Trophoblast cell (in vitro differentiated cells and primary cell): ENCODE data around the gene SELENOO.

ENCODE experiments used
- DNase-seq, 2 donors: peaks; one replicate each; pipeline ENCODE4 v3.0.0-alpha.2; 2016
- H2AFZ ChIP-seq: 2 replicates; pipeline ENCODE4 v1.6.1; 2013; ENCODE audit warnings: low read length, moderate library complexity, mild to moderate bottlenecking; ENCODE audit not compliant: insufficient read depth, poor library complexity
- H2AK5ac ChIP-seq: 2 replicates; pipeline ENCODE4 v1.6.1; 2013; ENCODE audit warnings: mild to moderate bottlenecking, low read length
- H2BK120ac ChIP-seq: 2 replicates; pipeline ENCODE4 v1.6.1; 2013; ENCODE audit warnings: low read length, mild to moderate bottlenecking, moderate library complexity; ENCODE audit not compliant: insufficient read depth, poor library complexity
- H2BK12ac ChIP-seq: 2 replicates; pipeline ENCODE4 v1.6.1; 2013; ENCODE audit warnings: mild to moderate bottlenecking, low read length, moderate library complexity
- H2BK5ac ChIP-seq: 2 replicates; pipeline ENCODE4 v1.6.1; 2013; ENCODE audit warnings: low read length, low read depth, moderate library complexity, mild to moderate bottlenecking; ENCODE audit not compliant: poor library complexity
- H3K14ac ChIP-seq: 2 replicates; pipeline ENCODE4 v1.6.1; 2013; ENCODE audit warnings: mild to moderate bottlenecking, low read length
- H3K18ac ChIP-seq: 2 replicates; pipeline ENCODE4 v1.6.1; 2013; ENCODE audit warnings: mild to moderate bottlenecking, low read length
- H3K23ac ChIP-seq: 2 replicates; pipeline ENCODE4 v1.6.1; 2013; ENCODE audit warnings: low read length
- H3K27ac ChIP-seq: 2 replicates; pipeline ENCODE4 v1.5.1; 2013; ENCODE audit warnings: low read depth, mild to moderate bottlenecking, inconsistent platforms, low read length, moderate library complexity
- H3K27me3 ChIP-seq: 2 replicates; pipeline ENCODE4 v1.6.1; 2013; ENCODE audit warnings: inconsistent platforms, mild to moderate bottlenecking, low read length, moderate library complexity; ENCODE audit not compliant: insufficient read depth
- H3K36me3 ChIP-seq, 2 experiments: 1 replicate in 1 of 2; 2 replicates in 1 of 2; pipeline ENCODE4 v1.6.1; 2013; ENCODE audit warnings: low read length in 2 of 2, mild to moderate bottlenecking in 2 of 2, moderate library complexity in 1 of 2; ENCODE audit not compliant: insufficient read depth in 2 of 2, control insufficient read depth in 1 of 2
- H3K4ac ChIP-seq: 2 replicates; pipeline ENCODE4 v1.6.1; 2013; ENCODE audit warnings: low read depth, mild to moderate bottlenecking, low read length, moderate library complexity
- H3K4me1 ChIP-seq, 2 experiments: 1 replicate in 1 of 2; 2 replicates in 1 of 2; pipeline ENCODE4 v1.6.1; 2013; ENCODE audit warnings: low read length in 2 of 2, mild to moderate bottlenecking in 2 of 2, moderate library complexity in 1 of 2; ENCODE audit not compliant: insufficient read depth in 2 of 2, control insufficient read depth in 1 of 2
- H3K4me2 ChIP-seq: 2 replicates; pipeline ENCODE4 v1.6.1; 2013; ENCODE audit warnings: inconsistent platforms, mild to moderate bottlenecking, low read length, moderate library complexity
- H3K4me3 ChIP-seq: 2 replicates; pipeline ENCODE4 v1.5.1; 2013; ENCODE audit warnings: mild to moderate bottlenecking, low read depth, low read length, inconsistent platforms
- H3K79me1 ChIP-seq: one replicate; pipeline ENCODE4 v1.6.1; 2013; ENCODE audit warnings: low read length
- H3K79me2 ChIP-seq: 2 replicates; pipeline ENCODE4 v1.6.1; 2013; ENCODE audit warnings: low read length, mild to moderate bottlenecking; ENCODE audit not compliant: control insufficient read depth, insufficient read depth, poor library complexity
- H3K9ac ChIP-seq: 2 replicates; pipeline ENCODE4 v1.6.1; 2013; ENCODE audit warnings: mild to moderate bottlenecking, low read length
- H3K9me3 ChIP-seq: 2 replicates; pipeline ENCODE4 v1.6.1; 2013; ENCODE audit warnings: low read depth, mild to moderate bottlenecking, control low read depth, inconsistent platforms, low read length; ENCODE audit not compliant: insufficient read depth
- H4K12ac ChIP-seq: 2 replicates; pipeline ENCODE4 v1.6.1; 2013; ENCODE audit warnings: low read depth, mild to moderate bottlenecking, low read length, moderate library complexity
- H4K8ac ChIP-seq: 2 replicates; pipeline ENCODE4 v1.6.1; 2013; ENCODE audit warnings: low read depth, mild to moderate bottlenecking, low read length, moderate library complexity
- H4K91ac ChIP-seq: one replicate; pipeline ENCODE4 v1.6.1; 2013; ENCODE audit warnings: low read depth, mild to moderate bottlenecking, low read length, moderate library complexity
- WGBS: extraction: QIAGEN DNeasy Blood & Tissue Kit; methylation state at CpG from one replicate; pipeline ENCODE4 v1.1.7; 2013; ENCODE audit warnings: missing lambda C conversion rate; ENCODE audit not compliant: insufficient read length, insufficient coverage; ENCODE audit errors: extremely low coverage; 5-methylcytosine and 5-hydroxymethylcytosine counted together

SELENOO gene

DNA sequence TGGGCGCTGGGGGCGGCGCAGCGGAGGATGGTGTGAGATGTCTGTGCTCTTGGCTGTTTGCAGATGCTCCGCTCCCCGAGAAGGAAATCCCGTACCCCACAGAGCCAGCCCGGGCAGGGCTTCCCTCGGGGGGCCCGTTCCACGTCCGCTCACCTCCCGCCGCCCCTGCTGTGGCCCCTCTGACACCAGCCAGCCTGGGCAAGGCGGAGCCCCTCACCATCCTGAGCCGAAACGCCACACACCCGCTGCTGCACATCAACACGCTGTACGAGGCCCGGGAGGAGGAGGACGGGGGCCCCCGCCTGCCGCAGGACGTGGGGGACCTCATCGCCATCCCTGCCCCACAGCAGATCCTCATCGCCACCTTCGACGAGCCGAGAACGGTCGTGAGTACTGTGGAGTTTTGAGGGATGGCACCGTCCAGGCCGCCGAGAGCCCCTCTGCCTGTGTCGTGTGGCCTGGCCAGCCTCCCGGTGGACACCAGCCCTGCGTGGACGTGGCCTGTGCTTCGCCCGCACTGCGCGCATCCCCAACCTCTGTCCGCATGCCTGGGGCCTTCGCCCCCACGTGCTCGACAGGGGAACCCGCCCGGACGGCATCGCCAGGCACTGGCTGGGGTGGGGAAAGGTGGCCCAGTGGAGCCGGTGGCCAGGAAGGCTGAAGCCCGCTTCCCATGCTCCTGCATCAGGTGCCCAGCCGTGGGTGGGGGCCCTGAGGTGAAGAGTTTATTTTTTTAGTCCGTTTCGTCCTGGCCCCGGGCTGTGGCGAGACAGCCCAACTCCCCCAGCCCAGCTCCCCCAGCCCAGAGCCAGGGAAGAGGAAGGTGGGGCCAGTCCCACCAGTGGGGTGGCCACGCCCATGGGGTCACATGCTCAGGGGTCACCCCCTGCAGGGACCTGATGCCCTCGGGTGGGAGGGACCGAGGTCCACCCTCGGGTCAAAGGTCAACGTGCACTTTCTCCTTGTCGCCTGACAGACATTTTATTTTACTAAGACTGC is 21.6 kb upstream of the SELENOO start:
- H3K23ac ChIP-seq, result no peak overlapping the region
- H3K9ac ChIP-seq, result no peak overlapping the region
- H2AK5ac ChIP-seq, result no peak overlapping the region
- H3K4me1 ChIP-seq, result peaks cover 1 to 5% of the 10 kb centered on the region in 2 experiments
- H3K79me2 ChIP-seq, result no peaks in the 10 kb centered on the region
- no peaks in the 10 kb centered on the region for H3K27me3 ChIP-seq
- no peak overlapping the region for H2BK120ac ChIP-seq
- peaks cover 7% of the 10 kb centered on the region for H3K9me3 ChIP-seq
- no peak overlapping the region for H3K14ac ChIP-seq
- H3K4ac ChIP-seq, result no peak overlapping the region
- no peak overlapping the region for H4K8ac ChIP-seq
- H2BK12ac ChIP-seq, result no peak overlapping the region
- H4K91ac ChIP-seq, result no peak overlapping the region
- no peaks in the 10 kb centered on the region for H3K79me1 ChIP-seq
- no peak overlapping the region for H4K12ac ChIP-seq
- no peak overlapping the region for H3K4me3 ChIP-seq
- DNase-seq, result no peak
- no peak overlapping the region for H2BK5ac ChIP-seq
- no peak overlapping the region for H2AFZ ChIP-seq
- H3K4me2 ChIP-seq, result no peak overlapping the region
- no peaks in the 10 kb centered on the region for H3K36me3 ChIP-seq
- no peak overlapping the region for H3K18ac ChIP-seq
- WGBS, result no CpG with 5 or more reads among the region's 64 CpGs
- H3K27ac ChIP-seq, result no peak overlapping the region

DNA sequence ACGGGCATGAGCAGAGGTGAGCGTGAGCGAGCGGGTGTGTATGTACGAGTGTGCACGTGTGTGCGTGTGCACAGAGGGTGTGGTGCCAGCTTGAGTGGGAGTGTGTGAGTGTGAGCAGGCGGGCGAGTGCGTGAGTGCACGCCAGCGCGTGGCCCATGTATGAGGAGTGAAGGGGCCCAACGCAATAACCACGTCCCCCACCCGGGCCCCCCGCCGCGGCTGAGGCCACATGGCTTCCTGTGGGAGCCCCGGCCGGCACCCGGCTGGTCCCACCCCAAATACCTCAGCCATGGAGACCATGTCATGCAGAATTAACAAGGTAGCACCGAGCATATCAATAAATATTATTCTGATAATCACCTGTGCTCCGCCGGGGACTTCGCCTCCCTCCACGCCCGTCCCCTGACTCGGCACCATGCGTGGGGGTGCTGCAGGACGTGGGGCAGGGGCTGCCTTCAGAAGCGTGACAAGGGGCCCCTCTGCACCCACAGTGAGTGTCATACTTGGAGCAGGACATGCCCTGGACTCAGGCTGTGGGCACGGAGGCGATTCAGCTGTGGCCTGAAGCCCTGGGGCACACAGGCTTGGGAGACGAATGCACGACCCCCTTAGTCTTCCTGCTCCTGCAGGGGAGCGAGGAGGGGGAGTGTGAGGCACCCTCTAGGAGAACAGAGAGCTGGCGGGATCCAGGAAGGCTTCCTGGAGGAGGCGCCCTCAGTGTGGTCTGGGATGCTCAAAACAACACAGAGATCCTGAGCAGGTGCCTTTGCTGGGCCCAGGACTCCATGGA is 20.7 kb upstream of the SELENOO start:
- no peaks in the 10 kb centered on the region for H3K27me3 ChIP-seq
- no peaks in the 10 kb centered on the region for H3K79me2 ChIP-seq
- H3K4me3 ChIP-seq, result no peak overlapping the region
- H3K4ac ChIP-seq, result no peak overlapping the region
- no peak overlapping the region for H4K8ac ChIP-seq
- peaks cover 10 to 12% of the 10 kb centered on the region in 2 experiments for H3K4me1 ChIP-seq
- H2BK5ac ChIP-seq, result no peak overlapping the region
- no peak overlapping the region for H4K12ac ChIP-seq
- no peak overlapping the region for H4K91ac ChIP-seq
- no peak overlapping the region for H2AFZ ChIP-seq
- H3K4me2 ChIP-seq, result no peak overlapping the region
- DNase-seq, result no peak
- H3K9ac ChIP-seq, result no peak overlapping the region
- H3K23ac ChIP-seq, result no peak overlapping the region
- H3K14ac ChIP-seq, result no peak overlapping the region
- H2BK120ac ChIP-seq, result no peak overlapping the region
- no peak overlapping the region for H3K18ac ChIP-seq
- no peak overlapping the region for H2AK5ac ChIP-seq
- H2BK12ac ChIP-seq, result no peak overlapping the region
- peaks cover 2% of the 10 kb centered on the region for H3K79me1 ChIP-seq
- no peak overlapping the region for H3K27ac ChIP-seq
- no peaks in the 10 kb centered on the region for H3K36me3 ChIP-seq
- H3K9me3 ChIP-seq, result peaks cover 7% of the 10 kb centered on the region
- WGBS, result 100% methylated on average over 4 of the region's 39 CpGs

- H2AFZ ChIP-seq, result no peak overlapping the region
- WGBS, result no CpG with 5 or more reads among the region's 27 CpGs
- H3K27me3 ChIP-seq, result no peaks in the 10 kb centered on the region
- H3K36me3 ChIP-seq, result no peaks in the 10 kb centered on the region
- no peak overlapping the region for H3K18ac ChIP-seq
- H3K4me1 ChIP-seq, result peaks cover 13 to 14% of the 10 kb centered on the region in 2 experiments
- H4K91ac ChIP-seq, result no peak overlapping the region
- peaks cover 6% of the 10 kb centered on the region for H3K79me1 ChIP-seq
- H3K79me2 ChIP-seq, result peaks cover 3% of the 10 kb centered on the region
- H2AK5ac ChIP-seq, result no peak overlapping the region
- H2BK12ac ChIP-seq, result no peak overlapping the region
- H3K9ac ChIP-seq, result no peak overlapping the region
- DNase-seq, result no peak
- H3K27ac ChIP-seq, result no peak overlapping the region
- H3K4ac ChIP-seq, result no peak overlapping the region
- peaks cover 7% of the 10 kb centered on the region for H3K9me3 ChIP-seq
- H4K12ac ChIP-seq, result no peak overlapping the region
- H2BK120ac ChIP-seq, result no peak overlapping the region
- H4K8ac ChIP-seq, result no peak overlapping the region
- no peak overlapping the region for H3K4me3 ChIP-seq
- H3K4me2 ChIP-seq, result no peak overlapping the region
- no peak overlapping the region for H2BK5ac ChIP-seq
- no peak overlapping the region for H3K14ac ChIP-seq
- H3K23ac ChIP-seq, result no peak overlapping the region
These were observed 19.9 kb upstream of the SELENOO start for GRCh38 chr22:50180727-50181521.
